ENCODE data around the gene MYBPC2. TPM values are rescaled to one million over a fixed set of nuclear protein-coding genes. Genes with fewer than 3 reads are reported as not detected.

MYBPC2 gene
- total and polyA plus RNA-seq, 2 donors (not counting 3 experiments of a cell fraction or from before 2014, with no cell fraction given), result 0.03 TPM; not detected in 1

- no peaks in the 10 kb centered on the region for H3K4me1 ChIP-seq (ENCODE audit: control insufficient read depth, extremely low read depth, insufficient read depth, low read length)
- FAIRE-seq (no peak), DNase-seq (ENCODE audit: low read depth, low spot score) (no peak)
- TF ChIP-seq GATA2 (IDR thresholded peaks at IDR 0.05; ENCODE audit: insufficient read depth, insufficient read length, low read depth, low read length) (no peak), MAX (IDR thresholded peaks at IDR 0.05; ENCODE audit: insufficient read depth, insufficient read length) (no peak), CTCF (IDR thresholded peaks at IDR 0.05; ENCODE audit: extremely low read depth in 1 of 2, insufficient read depth in 1 of 2, low read depth in 1 of 2, low read length in 2 of 2) (no peak), JUN (IDR thresholded peaks at IDR 0.05; ENCODE audit: borderline replicate concordance, insufficient read depth, insufficient read length, low read depth) (no peak), POLR2AphosphoS5 (IDR thresholded peaks at IDR 0.05; ENCODE audit: insufficient read depth, low read depth, low read length) (no peak), EZH2 (IDR thresholded peaks at IDR 0.05; ENCODE audit: borderline replicate concordance, low read depth, low read length, severe bottlenecking) (no peak), POLR2A (IDR thresholded peaks at IDR 0.05; ENCODE audit: low read depth, low read length) (no peak), FOS (IDR thresholded peaks at IDR 0.05; ENCODE audit: borderline replicate concordance, insufficient read depth, low read length) (no peak), MYC (IDR thresholded peaks at IDR 0.05; ENCODE audit: low read depth, low read length) (no peak)
- no peak overlapping the region for H3K9ac ChIP-seq (replicated peaks; ENCODE audit: extremely low read depth, insufficient read depth, low read length)
- no peak overlapping the region for H2AFZ ChIP-seq (ENCODE audit: low read depth, low read length)
- no peak overlapping the region for H3K4me2 ChIP-seq (ENCODE audit: insufficient read depth, low read length)
- ChIA-PET CTCF (interaction anchor here (1.6 kb wide), 1 partner anchor 54 kb away, joined by 5 read pairs; no protein-coding TSS in a partner anchor), POLR2A (no interaction called here)
- no peaks in the 10 kb centered on the region for H3K79me2 ChIP-seq (ENCODE audit: control insufficient read depth, insufficient read depth, low read length)
- H3K27ac ChIP-seq (ENCODE audit: insufficient read depth, low read depth, low read length), result no peak overlapping the region
- no peaks in the 10 kb centered on the region for H4K20me1 ChIP-seq (replicated peaks; ENCODE audit: control insufficient read depth, extremely low read depth, insufficient read depth, low read length)
- H3K9me3 ChIP-seq (replicated peaks; ENCODE audit: control insufficient read depth, insufficient read depth, low read length), result no peaks in the 10 kb centered on the region
- no peak overlapping the region for H3K4me3 ChIP-seq (replicated peaks in 1 of 3; ENCODE audit: insufficient read depth in 1 of 3, low read depth in 1 of 3, low read length in 3 of 3)
- no TSS peak for BruUV-seq (replicated peaks)
- dilution Hi-C loops (cut with MboI; ENCODE audit: extremely low pct_ligation_motif_present, low sequenced_read_pairs), result no loop called here
- no peaks in the 10 kb centered on the region for H3K36me3 ChIP-seq (ENCODE audit: control insufficient read depth in 2 of 2, extremely low read depth in 1 of 2, insufficient read depth in 2 of 2, low read length in 2 of 2)
- intact Hi-C loops (cut with micrococcal nuclease), result no loop called here
- H3K9me1 ChIP-seq (replicated peaks; ENCODE audit: control insufficient read depth, extremely low read depth, insufficient read depth, low read length), result no peaks in the 10 kb centered on the region
- peaks cover 15 to 21% of the 10 kb centered on the region in 2 experiments for H3K27me3 ChIP-seq (ENCODE audit: control insufficient read depth in 2 of 2, insufficient read depth in 2 of 2, low read length in 2 of 2)
These were observed 10.1 kb upstream of the MYBPC2 start for GRCh38 chr19:50422397-50423278.
